GM20000 (cell line): ENCODE results near the gene REPS1.
A peak's percentile ranks its signal among the peaks of the same experiment; 100 is the strongest.
"Not testable (repeated sequence)": the region's sequence is repeated elsewhere in the genome, so short reads cannot be mapped to it uniquely, and the experiment has no call there.

Experiments
- DNase-seq: peaks from one replicate; pipeline ENCODE4 v3.0.0; 2012; ENCODE audit warnings: low spot score
- CTCF ChIP-seq: IDR thresholded peaks from 2 replicates; pipeline ENCODE4 v1.5.1; 2012; ENCODE audit warnings: mild to moderate bottlenecking, control low read depth; ENCODE audit errors: extremely low read depth, missing control alignments

The REPS1 gene

GRCh38 chr6:139027620-139028182 lies 39.6 kb upstream of the REPS1 start:
- no peak for TF ChIP-seq CTCF
- peak; percentile 56 for DNase-seq

GRCh38 chr6:139025416-139025815 lies 37.4 kb upstream of the REPS1 start:
- not testable (repeated sequence) for DNase-seq

GRCh38 chr6:139020689-139021088 lies 32.6 kb upstream of the REPS1 start:
- no peak for TF ChIP-seq CTCF
- no peak for DNase-seq

GRCh38 chr6:139019722-139020121 lies 31.7 kb upstream of the REPS1 start:
- DNase-seq = no peak

GRCh38 chr6:139017227-139017626 lies 29.2 kb upstream of the REPS1 start:
- TF ChIP-seq CTCF = no peak
- DNase-seq = no peak

More at GRCh38 chr6:139019722-139020121, 31.7 kb upstream of the REPS1 start:
- TF ChIP-seq CTCF = no peak

GRCh38 chr6:139016337-139017213 lies 28.5 kb upstream of the REPS1 start:
- DNase-seq = peak; percentile 59
- no peak for TF ChIP-seq CTCF

GRCh38 chr6:139014945-139015344 lies 26.9 kb upstream of the REPS1 start:
- DNase-seq = no peak
- no peak for TF ChIP-seq CTCF

- no peak for DNase-seq
- TF ChIP-seq CTCF = no peak
Measured at GRCh38 chr6:139013185-139013800, 25.2 kb upstream of the REPS1 start.
